CD14-positive monocyte (primary cell): ENCODE data around the gene NDST4. TPM values are rescaled to one million over a fixed set of nuclear protein-coding genes. Genes with fewer than 3 reads are reported as not detected.

ENCODE experiments used
- DNase-seq, 3 donors: peaks; one replicate each; pipeline ENCODE4 v3.0.0-alpha.2; 2011 to 2022
- H2AFZ ChIP-seq: 2 replicates; pipeline ENCODE4 v1.6.0; 2012; ENCODE audit warnings: mild to moderate bottlenecking, low read depth, low read length, inconsistent platforms; ENCODE audit not compliant: insufficient read depth, poor library complexity, severe bottlenecking
- H3K27ac ChIP-seq, 2 donors: 1 replicate in 1 of 2; 2 replicates in 1 of 2; pipeline ENCODE4 v1.5.1; 2012 to 2013; ENCODE audit warnings: low read length in 2 of 2, control low read depth in 1 of 2, inconsistent platforms in 1 of 2, low read depth in 1 of 2, mild to moderate bottlenecking in 1 of 2
- H3K27me3 ChIP-seq, 2 donors: one replicate each; pipeline versions ENCODE4 v1.6.0 to v1.6.1; 2011 to 2013; ENCODE audit warnings: low read length in 2 of 2; ENCODE audit not compliant: control insufficient read depth in 2 of 2, insufficient read depth in 2 of 2
- H3K36me3 ChIP-seq, 2 donors: replicated peaks in 1 of 2; 1 replicate in 1 of 2; 2 replicates in 1 of 2; pipeline versions ENCODE4 v1.5.1 to v1.6.1; 2012 to 2013; ENCODE audit warnings: low read length in 2 of 2, control low read depth in 1 of 2, inconsistent platforms in 1 of 2, mild to moderate bottlenecking in 1 of 2; ENCODE audit not compliant: insufficient read depth in 2 of 2, control insufficient read depth in 1 of 2
- H3K4me1 ChIP-seq, 2 donors: 1 replicate in 1 of 2; 2 replicates in 1 of 2; pipeline versions ENCODE4 v1.5.1 to v1.6.1; 2012 to 2013; ENCODE audit warnings: low read length in 2 of 2, control low read depth in 1 of 2, inconsistent platforms in 1 of 2, mild to moderate bottlenecking in 1 of 2, moderate library complexity in 1 of 2; ENCODE audit not compliant: insufficient read depth in 2 of 2, control insufficient read depth in 1 of 2
- H3K4me2 ChIP-seq: replicated peaks from 2 replicates; pipeline ENCODE3; 2012; ENCODE audit warnings: low read length, moderate library complexity, mild to moderate bottlenecking; ENCODE audit not compliant: poor library complexity, severe bottlenecking; ENCODE audit errors: extremely low read depth
- H3K4me3 ChIP-seq, 3 experiments: fragments of 200-600 bp in 1 of 3; sonication (generic) in 1 of 3; replicated peaks in 1 of 3; 1 replicate in 2 of 3; 2 replicates in 1 of 3; pipeline ENCODE4 v1.5.1; 2011 to 2013; ENCODE audit warnings: low read length in 3 of 3, mild to moderate bottlenecking in 3 of 3, control low read depth in 2 of 3, low read depth in 2 of 3, inconsistent platforms in 1 of 3, moderate library complexity in 1 of 3
- H3K79me2 ChIP-seq: 2 replicates; pipeline ENCODE4 v1.6.0; 2012; ENCODE audit warnings: mild to moderate bottlenecking, control low read depth, inconsistent platforms, low read length, moderate library complexity; ENCODE audit not compliant: insufficient read depth
- H3K9ac ChIP-seq: 2 replicates; pipeline ENCODE4 v1.6.0; 2017; ENCODE audit warnings: low read length, mild to moderate bottlenecking; ENCODE audit not compliant: insufficient read depth, poor library complexity, severe bottlenecking
- H3K9me3 ChIP-seq, 2 donors: replicated peaks in 1 of 2; 1 replicate in 1 of 2; 2 replicates in 1 of 2; pipeline versions ENCODE4 v1.5.1 to v1.6.1; 2012 to 2013; ENCODE audit warnings: low read length in 2 of 2, control low read depth in 1 of 2; ENCODE audit not compliant: control insufficient read depth in 1 of 2, insufficient read depth in 1 of 2
- H4K20me1 ChIP-seq: 2 replicates; pipeline ENCODE4 v1.6.0; 2012; ENCODE audit warnings: mild to moderate bottlenecking, low read length, control low read depth, moderate library complexity; ENCODE audit not compliant: insufficient read depth
- H3K27ac Mint-ChIP-seq, 7 donors: one replicate each; pipeline ENCODE4 v1.8.0; 2020; ENCODE audit warnings: mild to moderate bottlenecking in 7 of 7, mixed read lengths in 7 of 7, moderate library complexity in 6 of 7, inconsistent platforms in 2 of 7
- H3K27me3 Mint-ChIP-seq, 3 donors: one replicate each; pipeline ENCODE4 v1.8.0; 2021 to 2022; ENCODE audit warnings: low read depth in 3 of 3, mild to moderate bottlenecking in 3 of 3, mixed read lengths in 3 of 3, moderate library complexity in 3 of 3, inconsistent platforms in 1 of 3
- H3K36me3 Mint-ChIP-seq, 2 donors: one replicate each; pipeline ENCODE4 v1.8.0; 2020; ENCODE audit warnings: mixed read lengths in 2 of 2, inconsistent platforms in 1 of 2, mild to moderate bottlenecking in 1 of 2
- H3K4me1 Mint-ChIP-seq: one replicate; pipeline ENCODE4 v1.8.0; 2020; ENCODE audit warnings: mild to moderate bottlenecking, mixed read lengths
- H3K4me3 Mint-ChIP-seq, 2 donors: one replicate each; pipeline ENCODE4 v1.8.0; 2020; ENCODE audit warnings: mild to moderate bottlenecking in 2 of 2, mixed read lengths in 2 of 2, moderate library complexity in 1 of 2
- H3K9me3 Mint-ChIP-seq, 7 donors: one replicate each; pipeline ENCODE4 v1.8.0; 2020 to 2022; ENCODE audit warnings: mixed read lengths in 7 of 7, mild to moderate bottlenecking in 6 of 7, moderate library complexity in 6 of 7, inconsistent platforms in 2 of 7
- WGBS: methylation state at CpG from one replicate; pipeline ENCODE4 v1.1.5; 2013; ENCODE audit warnings: missing lambda C conversion rate; ENCODE audit not compliant: insufficient coverage; 5-methylcytosine and 5-hydroxymethylcytosine counted together
- intact Hi-C, 2 donors: fragments of 100-400 bp; cut with micrococcal nuclease; formaldehyde crosslinking; loops; one replicate each; pipeline versions ENCODE4 v1.15.0 to v1.15.1; 2023
- polyA plus RNA-seq, 3 donors: library from polyadenylated mRNA; depleted of rRNA in 1 of 3; unstranded in 2 of 3; stranded (reverse) in 1 of 3; fragments of 300-500 nt in 2 of 3; fragments of >200 nt in 1 of 3; fragmentation: Illumina TruSeq in 2 of 3; gene quantifications; 1 replicate in 2 of 3; 2 replicates in 1 of 3; pipeline ENCODE4 v1.2.3, GENCODE V29; 2012 to 2021
- small RNA-seq: library from RNA; depleted of rRNA; stranded (forward); fragments of <200 nt; gene quantifications from one replicate; pipeline ENCODE3, GENCODE V24; 2012; ENCODE audit warnings: low read depth; ENCODE audit not compliant: insufficient read length
- TF ChIP-seq, protein P1 (sequence below): fragments of 200-600 bp; IDR thresholded peaks from one replicate; pipeline ENCODE4 v1.8.0; 2022; ENCODE audit warnings: antibody characterized with exemption, mild to moderate bottlenecking

The NDST4 gene
- polyA plus RNA-seq, 3 donors, result not detected

DNA sequence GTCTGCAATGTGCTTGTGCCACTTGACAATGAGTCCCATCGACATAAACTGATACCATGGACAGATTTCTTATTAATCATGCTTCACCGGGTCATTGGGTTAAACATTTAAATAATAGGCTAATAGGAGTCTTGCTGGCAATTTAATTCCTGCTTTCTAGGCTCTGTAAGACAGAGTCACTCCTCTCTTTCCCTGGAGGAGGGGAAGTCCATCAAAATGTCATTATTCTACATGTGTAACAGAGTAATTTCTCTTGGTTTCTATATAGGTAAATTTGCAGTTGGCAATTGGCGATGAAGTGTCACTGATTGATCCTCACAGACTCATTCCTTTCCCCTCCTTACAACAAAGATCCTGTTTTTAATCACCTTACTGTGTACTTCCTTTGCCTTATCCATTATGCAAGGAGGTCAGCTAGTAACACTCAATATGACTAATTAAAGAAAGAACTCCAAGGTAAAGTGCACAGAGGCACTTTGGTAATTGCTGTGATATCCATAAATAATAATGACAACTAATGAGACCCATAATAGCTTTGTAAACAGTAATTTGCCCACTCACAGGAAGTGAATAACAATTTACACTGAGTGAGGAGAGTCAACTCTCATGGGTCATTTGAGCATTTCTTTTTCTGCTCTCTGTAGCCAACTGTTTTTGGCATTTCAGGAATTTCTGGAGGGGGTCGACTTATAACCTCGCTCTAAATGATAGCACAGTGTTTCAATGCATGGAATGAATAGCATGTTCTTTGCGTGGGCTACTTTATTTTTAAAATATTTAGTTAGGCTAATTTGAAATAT lies 330.8 kb downstream of the NDST4 start:
- no peak overlapping the region for H3K27ac Mint-ChIP-seq
- Histone ChIP-seq H3K27me3 (no peaks in the 10 kb centered on the region), H3K4me3 (no peak overlapping the region), H4K20me1 (no peaks in the 10 kb centered on the region), H3K36me3 (no peaks in the 10 kb centered on the region), H3K9me3 (no peaks in the 10 kb centered on the region), H2AFZ (no peak overlapping the region), H3K4me1 (no peaks in the 10 kb centered on the region), H3K9ac (no peak overlapping the region), H3K27ac (no peak overlapping the region), H3K4me2 (no peak overlapping the region), H3K79me2 (no peaks in the 10 kb centered on the region)
- DNase-seq, result no peak
- no peaks in the 10 kb centered on the region for H3K36me3 Mint-ChIP-seq
- peaks cover 0 to 3% (median 0%) of the 10 kb centered on the region in 7 donors for H3K9me3 Mint-ChIP-seq
- intact Hi-C loops, result no loop called here
- H3K4me1 Mint-ChIP-seq, result no peaks in the 10 kb centered on the region
- no peak overlapping the region for H3K4me3 Mint-ChIP-seq
- TF ChIP-seq, protein P1, sequence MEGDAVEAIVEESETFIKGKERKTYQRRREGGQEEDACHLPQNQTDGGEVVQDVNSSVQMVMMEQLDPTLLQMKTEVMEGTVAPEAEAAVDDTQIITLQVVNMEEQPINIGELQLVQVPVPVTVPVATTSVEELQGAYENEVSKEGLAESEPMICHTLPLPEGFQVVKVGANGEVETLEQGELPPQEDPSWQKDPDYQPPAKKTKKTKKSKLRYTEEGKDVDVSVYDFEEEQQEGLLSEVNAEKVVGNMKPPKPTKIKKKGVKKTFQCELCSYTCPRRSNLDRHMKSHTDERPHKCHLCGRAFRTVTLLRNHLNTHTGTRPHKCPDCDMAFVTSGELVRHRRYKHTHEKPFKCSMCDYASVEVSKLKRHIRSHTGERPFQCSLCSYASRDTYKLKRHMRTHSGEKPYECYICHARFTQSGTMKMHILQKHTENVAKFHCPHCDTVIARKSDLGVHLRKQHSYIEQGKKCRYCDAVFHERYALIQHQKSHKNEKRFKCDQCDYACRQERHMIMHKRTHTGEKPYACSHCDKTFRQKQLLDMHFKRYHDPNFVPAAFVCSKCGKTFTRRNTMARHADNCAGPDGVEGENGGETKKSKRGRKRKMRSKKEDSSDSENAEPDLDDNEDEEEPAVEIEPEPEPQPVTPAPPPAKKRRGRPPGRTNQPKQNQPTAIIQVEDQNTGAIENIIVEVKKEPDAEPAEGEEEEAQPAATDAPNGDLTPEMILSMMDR, result no peak
- WGBS, result 77% methylated on average over 2 of the region's 6 CpGs
- no peaks in the 10 kb centered on the region for H3K27me3 Mint-ChIP-seq

DNA sequence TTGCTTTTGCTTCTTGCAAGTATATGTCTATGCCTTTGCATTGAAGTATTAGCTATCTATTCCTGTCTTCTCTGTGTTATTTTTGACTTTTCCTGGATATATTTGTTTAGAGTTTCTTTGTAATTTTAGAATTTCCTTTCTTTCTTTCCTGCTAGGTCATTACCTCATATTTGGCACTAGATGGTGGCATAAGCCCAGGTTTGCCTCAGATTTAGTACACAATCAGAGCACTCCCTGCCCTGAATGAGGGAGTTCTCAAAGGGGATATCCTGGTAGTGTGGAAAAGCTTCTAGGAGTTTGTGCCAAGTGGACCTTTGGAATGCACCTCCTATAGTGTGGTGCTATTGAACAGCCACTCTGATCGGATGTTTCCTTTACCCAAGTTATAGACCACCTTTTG lies 333.2 kb downstream of the NDST4 start:
- H4K20me1 ChIP-seq, result no peaks in the 10 kb centered on the region
- Mint-ChIP-seq H3K27me3 (peaks cover 0 to 1% (median 0%) of the 10 kb centered on the region in 3 donors), H3K27ac (no peak overlapping the region), H3K9me3 (peaks cover 0 to 3% (median 0%) of the 10 kb centered on the region in 7 donors), H3K36me3 (no peaks in the 10 kb centered on the region), H3K4me3 (no peak overlapping the region), H3K4me1 (no peaks in the 10 kb centered on the region)
- no peaks in the 10 kb centered on the region for H3K9me3 ChIP-seq
- DNase-seq, result no peak
- H3K27me3 ChIP-seq, result no peaks in the 10 kb centered on the region
- TF ChIP-seq, protein P1, result no peak
- no CpG with 5 or more reads among the region's 1 CpG for WGBS
- H3K27ac ChIP-seq, result no peak overlapping the region
- H3K4me2 ChIP-seq, result no peak overlapping the region
- H3K79me2 ChIP-seq, result no peaks in the 10 kb centered on the region
- no peaks in the 10 kb centered on the region for H3K36me3 ChIP-seq
- H3K9ac ChIP-seq, result no peak overlapping the region
- H3K4me1 ChIP-seq, result no peaks in the 10 kb centered on the region
- no peak overlapping the region for H2AFZ ChIP-seq
- H3K4me3 ChIP-seq, result no peak overlapping the region
- intact Hi-C loops, result no loop called here

Small RNA genes within 50 kb of the gene (small RNA-seq; reads per million reads assigned to genes)
- gene RN7SL808P, result not detected
